ENCODE measurements around the gene IL10RA.

IL10RA gene

DNA sequence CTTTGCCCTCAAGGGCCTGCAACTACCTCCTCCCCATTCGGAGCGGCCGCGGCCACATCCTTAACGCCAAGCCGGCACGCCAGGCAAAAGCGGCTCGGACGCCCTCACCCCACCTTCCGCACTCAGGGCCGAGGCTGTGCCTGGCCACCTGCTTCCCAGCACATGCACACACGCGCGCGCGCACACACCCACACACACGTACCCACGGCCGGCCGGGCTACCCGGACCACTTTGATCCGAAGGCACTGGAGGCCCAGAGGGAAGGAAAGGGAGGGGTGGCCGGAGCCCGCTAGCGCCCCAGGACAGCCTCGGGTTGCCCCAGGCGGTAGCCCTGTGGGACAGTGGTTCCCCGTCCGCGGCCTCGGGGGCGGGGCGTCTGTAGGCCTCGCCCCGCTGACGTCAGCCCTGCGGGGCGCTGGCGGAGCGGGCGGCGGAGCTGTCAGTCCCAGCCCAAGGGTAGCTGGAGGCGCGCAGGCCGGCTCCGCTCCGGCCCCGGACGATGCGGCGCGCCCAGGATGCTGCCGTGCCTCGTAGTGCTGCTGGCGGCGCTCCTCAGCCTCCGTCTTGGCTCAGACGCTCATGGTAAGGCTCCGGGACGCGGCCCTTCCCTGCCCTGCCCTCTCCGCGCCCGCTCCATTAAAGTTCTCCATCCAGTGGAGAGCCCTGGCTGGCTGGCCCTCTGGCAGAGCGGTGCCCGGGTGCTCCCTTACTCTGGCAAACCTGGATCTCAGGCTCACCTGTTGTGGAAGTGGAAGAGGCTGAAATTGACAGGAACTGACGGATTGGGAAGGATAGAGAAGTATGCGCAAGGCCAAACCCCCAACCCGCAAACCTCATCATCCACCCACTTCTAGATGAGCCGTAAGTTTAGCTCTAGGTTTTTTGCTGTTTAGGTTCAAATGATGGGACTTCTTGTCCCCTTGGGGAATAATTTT, at the start of gene IL10RA:
Gene IL10RA, plus strand, starts transcription at position 442 of the 935 bp plus-strand sequence. Its CDS starts 74 bp downstream, at position 516.
- Histone ChIP-seq H3K9ac (peak within 1 kb of the TSS; percentile 51 to 96 (median 74)), H3K36me3 (peaks cover 0 to 46% (median 0%) of the 10 kb centered on the region in 11 experiments; a peak in 6 of 22 replicates), H3K4me2 (peak within 1 kb of the TSS; percentile 90 to 100 (median 96)), H3K9me3 (replicated peaks in 1 of 11) (peaks cover 0 to 9% (median 0%) of the 10 kb centered on the region in 11 experiments; a peak in 5 of 22 replicates), H4K20me1 (peaks cover 0 to 39% (median 0%) of the 10 kb centered on the region in 11 experiments; a peak in 3 of 22 replicates), H3K27me3 (peaks cover 0 to 60% (median 49%) of the 10 kb centered on the region in 11 experiments; a peak in 18 of 22 replicates), H3K4me3 (peak within 1 kb of the TSS; percentile 55 to 89 (median 64)), H3K4me1 (peaks cover 33 to 70% (median 43%) of the 10 kb centered on the region in 10 experiments), H3K27ac (peak within 1 kb of the TSS; percentile 1 to 85 (median 64); a peak in 19 of 22 replicates)
- no peak for TF ChIP-seq Cebpa-rat (IDR thresholded peaks at IDR 0.05)

- Histone ChIP-seq H3K9ac (no peak overlapping the region), H3K4me3 (no peak overlapping the region), H3K27ac (no peak overlapping the region), H3K4me1 (peaks cover 18 to 38% (median 27%) of the 10 kb centered on the region in 10 experiments; a peak in 18 of 20 replicates), H3K9me3 (replicated peaks in 1 of 11) (no peaks in the 10 kb centered on the region), H4K20me1 (no peaks in the 10 kb centered on the region), H3K4me2 (no peak overlapping the region), H3K27me3 (no peaks in the 10 kb centered on the region), H3K36me3 (no peaks in the 10 kb centered on the region)
- no peak for TF ChIP-seq Cebpa-rat (IDR thresholded peaks at IDR 0.05)
Observed at GRCh38 chr11:117936973-117937372, 49.2 kb upstream of the IL10RA start.

DNA sequence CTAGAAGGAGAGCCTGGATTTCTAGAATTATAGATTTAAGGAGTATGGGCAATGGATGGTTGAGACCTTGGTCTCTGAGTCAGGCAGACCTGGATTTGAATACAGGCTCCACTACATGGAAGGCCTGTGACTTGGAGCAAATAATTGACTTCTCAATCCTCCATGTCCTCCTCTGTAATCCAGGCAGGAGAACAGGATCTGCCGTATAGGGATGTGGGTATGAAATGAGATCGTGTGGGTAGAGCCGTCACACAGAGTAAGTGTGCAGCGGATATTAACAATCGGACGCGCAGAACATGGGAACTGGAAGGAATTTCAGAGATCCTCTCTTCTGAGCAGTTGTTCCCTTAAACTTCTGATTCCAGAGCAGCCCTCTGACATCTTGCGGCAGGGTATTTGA, 45.5 kb upstream of the IL10RA start:
- H3K4me3 ChIP-seq: no peak overlapping the region
- H3K27me3 ChIP-seq: no peaks in the 10 kb centered on the region
- no peak overlapping the region for H3K4me2 ChIP-seq
- peaks cover 0 to 29% (median 0%) of the 10 kb centered on the region in 10 experiments; a peak in 7 of 20 replicates for H3K4me1 ChIP-seq
- no peak for TF ChIP-seq Cebpa-rat (IDR thresholded peaks at IDR 0.05)
- H3K9ac ChIP-seq: no peak overlapping the region
- no peak overlapping the region for H3K27ac ChIP-seq
- no peaks in the 10 kb centered on the region for H3K36me3 ChIP-seq
- peaks cover 0 to 11% (median 0%) of the 10 kb centered on the region in 11 experiments; a peak in 5 of 22 replicates for H3K9me3 ChIP-seq (replicated peaks in 1 of 11)
- no peaks in the 10 kb centered on the region for H4K20me1 ChIP-seq

- Histone ChIP-seq H3K4me2 (peak overlapping the region in 3 of 11 experiments; percentile 26 to 47 (median 34); a peak in 3 of 22 replicates), H3K4me3 (no peak overlapping the region), H3K9ac (no peak overlapping the region), H3K9me3 (replicated peaks in 1 of 11) (peaks cover 0 to 11% (median 0%) of the 10 kb centered on the region in 11 experiments; a peak in 5 of 22 replicates), H3K27ac (no peak overlapping the region), H3K4me1 (peaks cover 0 to 32% (median 0%) of the 10 kb centered on the region in 10 experiments; a peak in 7 of 20 replicates), H3K36me3 (no peaks in the 10 kb centered on the region), H3K27me3 (no peaks in the 10 kb centered on the region), H4K20me1 (no peaks in the 10 kb centered on the region)
- TF ChIP-seq Cebpa-rat (IDR thresholded peaks at IDR 0.05): no peak
Observed at GRCh38 chr11:117941163-117941707, 45.0 kb upstream of the IL10RA start.

- Histone ChIP-seq H3K27ac (no peak overlapping the region; a peak in 1 of 22 replicates), H3K4me2 (peak overlapping the region in 3 of 11 experiments; percentile 26 to 47 (median 34); a peak in 5 of 22 replicates), H4K20me1 (no peaks in the 10 kb centered on the region), H3K36me3 (no peaks in the 10 kb centered on the region), H3K9ac (no peak overlapping the region), H3K4me3 (no peak overlapping the region), H3K9me3 (replicated peaks in 1 of 11) (peaks cover 0 to 11% (median 0%) of the 10 kb centered on the region in 11 experiments; a peak in 5 of 22 replicates), H3K27me3 (no peaks in the 10 kb centered on the region), H3K4me1 (peaks cover 0 to 41% (median 7%) of the 10 kb centered on the region in 10 experiments; a peak in 15 of 20 replicates)
- TF ChIP-seq Cebpa-rat (IDR thresholded peaks at IDR 0.05): no peak
Observed at GRCh38 chr11:117941976-117942654, 44.1 kb upstream of the IL10RA start.

DNA sequence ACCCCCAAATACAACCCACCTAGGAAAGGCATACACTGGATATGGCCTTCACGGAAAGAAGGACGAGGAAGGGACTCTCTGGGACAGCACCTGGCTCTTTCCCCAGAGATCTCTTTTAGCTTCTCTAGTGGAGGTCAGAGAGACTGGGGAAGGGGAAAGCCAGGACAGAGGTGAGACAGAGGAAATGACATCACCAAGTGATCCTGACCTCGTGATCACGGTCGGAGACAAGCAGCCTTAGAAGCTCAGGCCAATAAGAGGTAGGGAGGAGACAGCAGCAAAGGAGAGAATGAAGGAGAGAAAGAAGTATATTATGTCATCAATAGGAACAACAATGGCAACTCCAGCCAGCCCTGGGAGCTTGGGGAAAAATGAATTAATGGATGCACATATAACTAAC, 41.6 kb upstream of the IL10RA start:
- peaks cover 7 to 65% (median 26%) of the 10 kb centered on the region in 10 experiments for H3K4me1 ChIP-seq
- H3K27ac ChIP-seq: no peak overlapping the region

GRCh38 chr11:117945047-117945810, 41.0 kb upstream of the IL10RA start:
- H3K27me3 ChIP-seq: peaks cover 0 to 3% (median 0%) of the 10 kb centered on the region in 11 experiments; a peak in 1 of 22 replicates

More for the DNA sequence above, 41.6 kb upstream of the IL10RA start:
- H4K20me1 ChIP-seq: no peaks in the 10 kb centered on the region
- H3K9ac ChIP-seq: no peak overlapping the region
- peak overlapping the region in 2 of 11 experiments; percentile 1 to 12; a peak in 1 of 22 replicates for H3K4me2 ChIP-seq
- peaks cover 0 to 3% (median 0%) of the 10 kb centered on the region in 11 experiments; a peak in 1 of 22 replicates for H3K27me3 ChIP-seq
- TF ChIP-seq Cebpa-rat (IDR thresholded peaks at IDR 0.05): no peak
- H3K36me3 ChIP-seq: no peaks in the 10 kb centered on the region
- no peak overlapping the region for H3K4me3 ChIP-seq
- H3K9me3 ChIP-seq (replicated peaks in 1 of 11): peaks cover 0 to 11% (median 0%) of the 10 kb centered on the region in 11 experiments; a peak in 5 of 22 replicates

More at GRCh38 chr11:117945047-117945810, 41.0 kb upstream of the IL10RA start:
- Histone ChIP-seq H3K27ac (no peak overlapping the region), H4K20me1 (no peaks in the 10 kb centered on the region), H3K36me3 (no peaks in the 10 kb centered on the region), H3K4me3 (no peak overlapping the region), H3K4me1 (peaks cover 14 to 72% (median 32%) of the 10 kb centered on the region in 10 experiments), H3K9ac (no peak overlapping the region), H3K9me3 (replicated peaks in 1 of 11) (peaks cover 0 to 11% (median 0%) of the 10 kb centered on the region in 11 experiments; a peak in 5 of 22 replicates), H3K4me2 (peak overlapping the region in 3 of 11 experiments; percentile 1 to 16 (median 12); a peak in 3 of 22 replicates)
- TF ChIP-seq Cebpa-rat (IDR thresholded peaks at IDR 0.05): no peak

All from BLaER1 treated with 17β-estradiol and CSF1 and Interleukin-3, amounts not matched to agents 10 nM and 100 nM (cell line).